Trophoblast cell (in vitro differentiated cells and primary cell): ENCODE results near the gene MAGI2.

Experiments used
- DNase-seq, 2 donors: peaks; one replicate each; pipeline ENCODE4 v3.0.0-alpha.2; 2016
- H2AFZ ChIP-seq: 2 replicates; pipeline ENCODE4 v1.6.1; 2013; ENCODE audit warnings: low read length, moderate library complexity, mild to moderate bottlenecking; ENCODE audit not compliant: insufficient read depth, poor library complexity
- H2AK5ac ChIP-seq: 2 replicates; pipeline ENCODE4 v1.6.1; 2013; ENCODE audit warnings: mild to moderate bottlenecking, low read length
- H2BK120ac ChIP-seq: 2 replicates; pipeline ENCODE4 v1.6.1; 2013; ENCODE audit warnings: low read length, mild to moderate bottlenecking, moderate library complexity; ENCODE audit not compliant: insufficient read depth, poor library complexity
- H2BK12ac ChIP-seq: 2 replicates; pipeline ENCODE4 v1.6.1; 2013; ENCODE audit warnings: mild to moderate bottlenecking, low read length, moderate library complexity
- H2BK5ac ChIP-seq: 2 replicates; pipeline ENCODE4 v1.6.1; 2013; ENCODE audit warnings: low read length, low read depth, moderate library complexity, mild to moderate bottlenecking; ENCODE audit not compliant: poor library complexity
- H3K14ac ChIP-seq: 2 replicates; pipeline ENCODE4 v1.6.1; 2013; ENCODE audit warnings: mild to moderate bottlenecking, low read length
- H3K18ac ChIP-seq: 2 replicates; pipeline ENCODE4 v1.6.1; 2013; ENCODE audit warnings: mild to moderate bottlenecking, low read length
- H3K23ac ChIP-seq: 2 replicates; pipeline ENCODE4 v1.6.1; 2013; ENCODE audit warnings: low read length
- H3K27ac ChIP-seq: 2 replicates; pipeline ENCODE4 v1.5.1; 2013; ENCODE audit warnings: low read depth, mild to moderate bottlenecking, inconsistent platforms, low read length, moderate library complexity
- H3K27me3 ChIP-seq: 2 replicates; pipeline ENCODE4 v1.6.1; 2013; ENCODE audit warnings: inconsistent platforms, mild to moderate bottlenecking, low read length, moderate library complexity; ENCODE audit not compliant: insufficient read depth
- H3K36me3 ChIP-seq, 2 experiments: 1 replicate in 1 of 2; 2 replicates in 1 of 2; pipeline ENCODE4 v1.6.1; 2013; ENCODE audit warnings: low read length in 2 of 2, mild to moderate bottlenecking in 2 of 2, moderate library complexity in 1 of 2; ENCODE audit not compliant: insufficient read depth in 2 of 2, control insufficient read depth in 1 of 2
- H3K4ac ChIP-seq: 2 replicates; pipeline ENCODE4 v1.6.1; 2013; ENCODE audit warnings: low read depth, mild to moderate bottlenecking, low read length, moderate library complexity
- H3K4me1 ChIP-seq, 2 experiments: 1 replicate in 1 of 2; 2 replicates in 1 of 2; pipeline ENCODE4 v1.6.1; 2013; ENCODE audit warnings: low read length in 2 of 2, mild to moderate bottlenecking in 2 of 2, moderate library complexity in 1 of 2; ENCODE audit not compliant: insufficient read depth in 2 of 2, control insufficient read depth in 1 of 2
- H3K4me2 ChIP-seq: 2 replicates; pipeline ENCODE4 v1.6.1; 2013; ENCODE audit warnings: inconsistent platforms, mild to moderate bottlenecking, low read length, moderate library complexity
- H3K4me3 ChIP-seq: 2 replicates; pipeline ENCODE4 v1.5.1; 2013; ENCODE audit warnings: mild to moderate bottlenecking, low read depth, low read length, inconsistent platforms
- H3K79me1 ChIP-seq: one replicate; pipeline ENCODE4 v1.6.1; 2013; ENCODE audit warnings: low read length
- H3K79me2 ChIP-seq: 2 replicates; pipeline ENCODE4 v1.6.1; 2013; ENCODE audit warnings: low read length, mild to moderate bottlenecking; ENCODE audit not compliant: control insufficient read depth, insufficient read depth, poor library complexity
- H3K9ac ChIP-seq: 2 replicates; pipeline ENCODE4 v1.6.1; 2013; ENCODE audit warnings: mild to moderate bottlenecking, low read length
- H3K9me3 ChIP-seq: 2 replicates; pipeline ENCODE4 v1.6.1; 2013; ENCODE audit warnings: low read depth, mild to moderate bottlenecking, control low read depth, inconsistent platforms, low read length; ENCODE audit not compliant: insufficient read depth
- H4K12ac ChIP-seq: 2 replicates; pipeline ENCODE4 v1.6.1; 2013; ENCODE audit warnings: low read depth, mild to moderate bottlenecking, low read length, moderate library complexity
- H4K8ac ChIP-seq: 2 replicates; pipeline ENCODE4 v1.6.1; 2013; ENCODE audit warnings: low read depth, mild to moderate bottlenecking, low read length, moderate library complexity
- H4K91ac ChIP-seq: one replicate; pipeline ENCODE4 v1.6.1; 2013; ENCODE audit warnings: low read depth, mild to moderate bottlenecking, low read length, moderate library complexity
- WGBS: extraction: QIAGEN DNeasy Blood & Tissue Kit; methylation state at CpG from one replicate; pipeline ENCODE4 v1.1.7; 2013; ENCODE audit warnings: missing lambda C conversion rate; ENCODE audit not compliant: insufficient read length, insufficient coverage; ENCODE audit errors: extremely low coverage; 5-methylcytosine and 5-hydroxymethylcytosine counted together

Gene MAGI2

GRCh38 chr7:78206769-78207168 lies 1246.7 kb downstream of the MAGI2 start:
- WGBS: no CpG with 5 or more reads among the region's 2 CpGs
- H3K4me1 ChIP-seq: no peaks in the 10 kb centered on the region
- no peak overlapping the region for H2AFZ ChIP-seq
- H3K27me3 ChIP-seq: no peaks in the 10 kb centered on the region
- H3K79me1 ChIP-seq: no peaks in the 10 kb centered on the region
- no peak overlapping the region for H3K9ac ChIP-seq
- H3K79me2 ChIP-seq: no peaks in the 10 kb centered on the region
- H4K8ac ChIP-seq: no peak overlapping the region
- no peak overlapping the region for H2AK5ac ChIP-seq
- no peak overlapping the region for H3K4me2 ChIP-seq
- H2BK12ac ChIP-seq: no peak overlapping the region
- no peak overlapping the region for H3K4me3 ChIP-seq
- H3K18ac ChIP-seq: no peak overlapping the region
- H2BK120ac ChIP-seq: no peak overlapping the region
- H3K23ac ChIP-seq: no peak overlapping the region
- no peaks in the 10 kb centered on the region for H3K9me3 ChIP-seq
- H4K91ac ChIP-seq: no peak overlapping the region
- DNase-seq: no peak
- H3K4ac ChIP-seq: no peak overlapping the region
- H4K12ac ChIP-seq: no peak overlapping the region
- H3K27ac ChIP-seq: no peak overlapping the region
- H2BK5ac ChIP-seq: no peak overlapping the region
- H3K14ac ChIP-seq: no peak overlapping the region
- no peaks in the 10 kb centered on the region for H3K36me3 ChIP-seq

DNA sequence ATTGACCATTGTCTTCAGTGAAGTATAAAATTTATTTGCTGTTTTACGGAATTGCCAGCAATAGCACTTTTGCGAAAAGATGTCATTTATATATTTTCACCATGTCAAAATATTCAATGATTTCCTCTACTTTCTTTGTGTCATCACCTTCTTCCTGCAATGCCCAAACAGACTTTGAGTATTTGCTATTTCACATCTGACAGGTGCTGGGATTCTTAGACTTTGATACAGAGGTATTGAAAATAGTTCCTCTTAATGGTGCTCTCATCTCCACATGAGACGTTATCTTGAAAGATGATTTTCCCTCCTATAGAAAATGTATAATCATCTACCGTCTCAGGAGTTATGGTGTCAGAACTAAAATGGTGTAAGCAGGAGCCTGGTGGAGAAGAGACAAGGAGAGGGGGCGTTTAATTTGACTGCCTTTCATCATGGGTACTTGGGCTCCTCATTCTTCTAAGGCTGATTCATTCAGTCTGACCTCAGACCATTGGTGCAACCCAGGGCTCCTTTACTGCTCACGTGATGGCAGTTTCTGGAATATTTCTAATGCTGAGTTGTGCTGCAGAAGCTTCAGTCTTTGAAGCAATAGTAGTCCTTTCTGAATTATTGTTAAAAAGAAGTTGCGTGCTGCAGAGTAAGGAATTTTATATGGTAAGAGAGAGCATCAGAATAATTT lies 1250.3 kb downstream of the MAGI2 start:
- Histone ChIP-seq H2BK12ac (no peak overlapping the region), H3K18ac (no peak overlapping the region), H3K79me1 (no peaks in the 10 kb centered on the region), H4K91ac (no peak overlapping the region), H4K12ac (no peak overlapping the region), H3K9me3 (no peaks in the 10 kb centered on the region), H3K4me1 (no peaks in the 10 kb centered on the region), H3K23ac (no peak overlapping the region), H3K4me2 (no peak overlapping the region), H3K14ac (no peak overlapping the region), H2AFZ (no peak overlapping the region), H3K4ac (no peak overlapping the region), H4K8ac (no peak overlapping the region), H2BK5ac (no peak overlapping the region), H3K36me3 (no peaks in the 10 kb centered on the region), H2BK120ac (no peak overlapping the region), H3K9ac (no peak overlapping the region), H3K79me2 (no peaks in the 10 kb centered on the region), H3K27ac (no peak overlapping the region), H2AK5ac (no peak overlapping the region), H3K4me3 (no peak overlapping the region), H3K27me3 (no peaks in the 10 kb centered on the region)
- WGBS: no CpG with 5 or more reads among the region's 7 CpGs
- no peak for DNase-seq

GRCh38 chr7:78198756-78199155 lies 1254.7 kb downstream of the MAGI2 start:
- Histone ChIP-seq H4K12ac (no peak overlapping the region), H3K9ac (no peak overlapping the region), H3K4ac (no peak overlapping the region), H3K79me2 (no peaks in the 10 kb centered on the region), H2BK120ac (no peak overlapping the region), H3K79me1 (no peaks in the 10 kb centered on the region), H3K4me3 (no peak overlapping the region), H2AFZ (no peak overlapping the region), H3K4me1 (no peaks in the 10 kb centered on the region), H2BK5ac (no peak overlapping the region), H3K27me3 (no peaks in the 10 kb centered on the region), H2BK12ac (no peak overlapping the region), H2AK5ac (no peak overlapping the region), H3K14ac (no peak overlapping the region), H3K18ac (no peak overlapping the region), H4K8ac (no peak overlapping the region), H3K27ac (no peak overlapping the region), H3K4me2 (no peak overlapping the region), H4K91ac (no peak overlapping the region), H3K23ac (no peak overlapping the region), H3K9me3 (no peaks in the 10 kb centered on the region), H3K36me3 (no peaks in the 10 kb centered on the region)
- no peak for DNase-seq
- WGBS: no CpG with 5 or more reads among the region's 3 CpGs

- no peak overlapping the region for H2AFZ ChIP-seq
- no peak overlapping the region for H3K4ac ChIP-seq
- H3K9ac ChIP-seq: no peak overlapping the region
- H2BK5ac ChIP-seq: no peak overlapping the region
- no peaks in the 10 kb centered on the region for H3K36me3 ChIP-seq
- H3K79me2 ChIP-seq: no peaks in the 10 kb centered on the region
- H3K4me1 ChIP-seq: no peaks in the 10 kb centered on the region
- H3K4me2 ChIP-seq: no peak overlapping the region
- H2AK5ac ChIP-seq: no peak overlapping the region
- no peak overlapping the region for H2BK12ac ChIP-seq
- no peak overlapping the region for H3K14ac ChIP-seq
- H4K8ac ChIP-seq: no peak overlapping the region
- H3K9me3 ChIP-seq: no peaks in the 10 kb centered on the region
- DNase-seq: no peak
- H4K91ac ChIP-seq: no peak overlapping the region
- no peaks in the 10 kb centered on the region for H3K79me1 ChIP-seq
- H3K27me3 ChIP-seq: no peaks in the 10 kb centered on the region
- no peak overlapping the region for H4K12ac ChIP-seq
- no peak overlapping the region for H2BK120ac ChIP-seq
- H3K18ac ChIP-seq: no peak overlapping the region
- no peak overlapping the region for H3K23ac ChIP-seq
- WGBS: no CpG with 5 or more reads among the region's 1 CpG
- H3K4me3 ChIP-seq: no peak overlapping the region
- no peak overlapping the region for H3K27ac ChIP-seq
Observed at GRCh38 chr7:78197447-78197846, 1256.0 kb downstream of the MAGI2 start.
